Hepatocyte (in vitro differentiated cells): ENCODE data around the gene ADAMTS8. TPM values are rescaled to one million over a fixed set of nuclear protein-coding genes. Genes with fewer than 3 reads are reported as not detected.

Experiments
- DNase-seq: peaks from one replicate; pipeline ENCODE4 v3.0.0-alpha.2; 2016; ENCODE audit warnings: low spot score
- H2AFZ ChIP-seq: fragments of 200-600 bp; sonication (generic); 2 replicates; pipeline ENCODE4 v1.6.0; 2016; ENCODE audit warnings: antibody characterized with exemption, mild to moderate bottlenecking
- H3K27ac ChIP-seq: fragments of 200-600 bp; sonication (generic); 2 replicates; pipeline ENCODE4 v1.5.1; 2016; ENCODE audit warnings: mild to moderate bottlenecking
- H3K27me3 ChIP-seq: fragments of 200-600 bp; sonication (generic); 2 replicates; pipeline ENCODE4 v1.6.1; 2016
- H3K36me3 ChIP-seq: fragments of 200-600 bp; sonication (generic); replicated peaks from 2 replicates; pipeline ENCODE4 v1.5.1; 2016; ENCODE audit warnings: low read depth; ENCODE audit not compliant: insufficient read depth
- H3K4me1 ChIP-seq: fragments of 200-600 bp; sonication (generic); 2 replicates; pipeline ENCODE4 v1.5.1; 2016; ENCODE audit warnings: mild to moderate bottlenecking, moderate library complexity; ENCODE audit not compliant: insufficient read depth
- H3K4me2 ChIP-seq: fragments of 200-600 bp; sonication (generic); 2 replicates; pipeline ENCODE4 v1.6.0; 2016
- H3K4me3 ChIP-seq: fragments of 200-600 bp; sonication (generic); 2 replicates; pipeline ENCODE4 v1.5.1; 2016; ENCODE audit warnings: mild to moderate bottlenecking
- H3K79me2 ChIP-seq: fragments of 200-600 bp; sonication (generic); 2 replicates; pipeline ENCODE4 v1.6.0; 2017; ENCODE audit warnings: mild to moderate bottlenecking
- H3K9me2 ChIP-seq: fragments of 200-600 bp; sonication (generic); replicated peaks from 2 replicates; pipeline ENCODE4 v1.6.0; 2017; ENCODE audit warnings: mild to moderate bottlenecking; ENCODE audit not compliant: insufficient read depth
- H3K9me3 ChIP-seq: fragments of 200-600 bp; sonication (generic); 2 replicates; pipeline ENCODE4 v1.5.1; 2016; ENCODE audit warnings: low read depth, mild to moderate bottlenecking
- H4K20me1 ChIP-seq: fragments of 200-600 bp; sonication (generic); 2 replicates; pipeline ENCODE4 v1.6.0; 2016; ENCODE audit warnings: mild to moderate bottlenecking; ENCODE audit not compliant: insufficient read depth, poor library complexity, severe bottlenecking
- CTCF ChIP-seq: fragments of 200-600 bp; sonication (generic); IDR thresholded peaks from 2 replicates; pipeline ENCODE4 v1.5.1; 2016; ENCODE audit warnings: antibody characterized with exemption, mild to moderate bottlenecking; ENCODE audit not compliant: poor library complexity
- EZH2 ChIP-seq: fragments of 200-600 bp; sonication (generic); IDR thresholded peaks from 2 replicates; pipeline ENCODE4 v1.6.1; 2016; ENCODE audit warnings: antibody characterized with exemption, mild to moderate bottlenecking, borderline replicate concordance
- EZH2phosphoT487 ChIP-seq: fragments of 200-600 bp; sonication (generic); IDR thresholded peaks from one replicate; pipeline ENCODE4 v1.6.1; 2018; ENCODE audit warnings: antibody characterized with exemption, mild to moderate bottlenecking, low read depth, moderate library complexity; ENCODE audit not compliant: unreplicated experiment, severe bottlenecking
- WGBS: methylation state at CpG from one replicate; pipeline ENCODE4 v1.1.6; 2016; ENCODE audit warnings: low lambda C conversion rate; ENCODE audit errors: missing lambda C conversion rate; 5-methylcytosine and 5-hydroxymethylcytosine counted together
- polyA plus RNA-seq: library from polyadenylated mRNA; unstranded; fragments of >200 nt; fragmentation: Nextera tagmentation; extraction: Ambion mirVana; gene quantifications from 2 replicates; pipeline ENCODE4 v1.2.1, GENCODE V29; 2016
- total RNA-seq: library from RNA; depleted of rRNA; stranded (reverse); fragments of >200 nt; gene quantifications from 2 replicates; pipeline ENCODE4 v1.2.3, GENCODE V29; 2014

Gene ADAMTS8
- total and polyA plus RNA-seq, 2 experiments from 2014 or later: 1.7 to 2.3 TPM

- no peaks in the 10 kb centered on the region for H3K9me3 ChIP-seq
- no peak for TF ChIP-seq EZH2
- no peak for TF ChIP-seq CTCF
- no peak for TF ChIP-seq EZH2phosphoT487
- no peak overlapping the region for H2AFZ ChIP-seq
- H3K4me1 ChIP-seq: peaks cover 14% of the 10 kb centered on the region
- H3K27ac ChIP-seq: no peak overlapping the region
- WGBS: 93% methylated on average over 16 of the region's 18 CpGs
- no peak overlapping the region for H3K4me3 ChIP-seq
- no peaks in the 10 kb centered on the region for H4K20me1 ChIP-seq
- no peak overlapping the region for H3K4me2 ChIP-seq
- DNase-seq: no peak
- peaks cover 6% of the 10 kb centered on the region for H3K27me3 ChIP-seq
- H3K36me3 ChIP-seq: no peaks in the 10 kb centered on the region
- H3K9me2 ChIP-seq: no peaks in the 10 kb centered on the region
- no peaks in the 10 kb centered on the region for H3K79me2 ChIP-seq
These were observed 20.0 kb downstream of the ADAMTS8 start for GRCh38 chr11:130408401-130408890.

- H3K79me2 ChIP-seq: no peaks in the 10 kb centered on the region
- H3K4me2 ChIP-seq: no peak overlapping the region
- H2AFZ ChIP-seq: no peak overlapping the region
- no peaks in the 10 kb centered on the region for H3K36me3 ChIP-seq
- H3K9me3 ChIP-seq: no peaks in the 10 kb centered on the region
- no peaks in the 10 kb centered on the region for H4K20me1 ChIP-seq
- 30% methylated on average over 7 of the region's 7 CpGs for WGBS
- DNase-seq: peak; percentile 68
- TF ChIP-seq EZH2phosphoT487 (no peak), EZH2 (no peak), CTCF (no peak)
- H3K27me3 ChIP-seq: peaks cover 6% of the 10 kb centered on the region
- peaks cover 18% of the 10 kb centered on the region for H3K4me1 ChIP-seq
- H3K27ac ChIP-seq: no peak overlapping the region
- no peak overlapping the region for H3K4me3 ChIP-seq
- no peaks in the 10 kb centered on the region for H3K9me2 ChIP-seq
These were observed 20.4 kb downstream of the ADAMTS8 start for GRCh38 chr11:130407978-130408377.

GRCh38 chr11:130405428-130405827, 23.0 kb downstream of the ADAMTS8 start:
- WGBS: 89% methylated on average over 11 of the region's 11 CpGs
- H3K4me2 ChIP-seq: no peak overlapping the region
- H4K20me1 ChIP-seq: no peaks in the 10 kb centered on the region
- no peak for DNase-seq
- H3K4me3 ChIP-seq: no peak overlapping the region
- no peaks in the 10 kb centered on the region for H3K9me2 ChIP-seq
- H3K9me3 ChIP-seq: no peaks in the 10 kb centered on the region
- no peak for TF ChIP-seq EZH2phosphoT487
- TF ChIP-seq CTCF: no peak
- no peak for TF ChIP-seq EZH2
- no peaks in the 10 kb centered on the region for H3K36me3 ChIP-seq
- H2AFZ ChIP-seq: no peak overlapping the region
- H3K4me1 ChIP-seq: peaks cover 23% of the 10 kb centered on the region
- no peak overlapping the region for H3K27ac ChIP-seq
- no peaks in the 10 kb centered on the region for H3K79me2 ChIP-seq
- peaks cover 2% of the 10 kb centered on the region for H3K27me3 ChIP-seq

- H3K27ac ChIP-seq: no peak overlapping the region
- no peaks in the 10 kb centered on the region for H3K79me2 ChIP-seq
- TF ChIP-seq EZH2phosphoT487 (no peak), EZH2 (no peak), CTCF (no peak)
- H3K9me2 ChIP-seq: no peaks in the 10 kb centered on the region
- WGBS: 88% methylated on average over 5 of the region's 5 CpGs
- peaks cover 23% of the 10 kb centered on the region for H3K4me1 ChIP-seq
- no peaks in the 10 kb centered on the region for H3K27me3 ChIP-seq
- H3K4me2 ChIP-seq: no peak overlapping the region
- H2AFZ ChIP-seq: no peak overlapping the region
- no peaks in the 10 kb centered on the region for H4K20me1 ChIP-seq
- H3K4me3 ChIP-seq: no peak overlapping the region
- no peak for DNase-seq
- H3K9me3 ChIP-seq: no peaks in the 10 kb centered on the region
- H3K36me3 ChIP-seq: no peaks in the 10 kb centered on the region
These were observed 23.7 kb downstream of the ADAMTS8 start for GRCh38 chr11:130404727-130405126.
